Muscle of leg (tissue), 11 donors: ENCODE measurements around the gene DSCAML1. TPM values are rescaled to one million over a fixed set of nuclear protein-coding genes. Genes with fewer than 3 reads are reported as not detected.

ENCODE experiments used
- DNase-seq: peaks from one replicate; pipeline ENCODE4 v3.0.0; 2013
- H3K27ac ChIP-seq: one replicate; pipeline ENCODE4 v1.5.1; 2013; ENCODE audit warnings: mild to moderate bottlenecking, low read length, control low read depth
- H3K27me3 ChIP-seq: one replicate; pipeline ENCODE4 v1.6.1; 2013; ENCODE audit warnings: low read length; ENCODE audit not compliant: control insufficient read depth, insufficient read depth
- H3K36me3 ChIP-seq: one replicate; pipeline ENCODE4 v1.6.1; 2013; ENCODE audit warnings: low read length; ENCODE audit not compliant: control insufficient read depth, insufficient read depth
- H3K4me1 ChIP-seq: one replicate; pipeline ENCODE4 v1.6.1; 2013; ENCODE audit warnings: low read length; ENCODE audit not compliant: control insufficient read depth, insufficient read depth
- H3K4me3 ChIP-seq: one replicate; pipeline ENCODE4 v1.5.1; 2013; ENCODE audit warnings: low read length, control low read depth
- H3K9me3 ChIP-seq: replicated peaks from 2 replicates; pipeline ENCODE4 v1.6.1; 2013; ENCODE audit warnings: low read depth, low read length; ENCODE audit not compliant: control insufficient read depth
- WGBS: methylation state at CpG from one replicate; pipeline ENCODE4 v1.1.5; 2013; ENCODE audit warnings: missing lambda C conversion rate; ENCODE audit not compliant: insufficient coverage; 5-methylcytosine and 5-hydroxymethylcytosine counted together
- polyA plus RNA-seq, 8 donors: library from polyadenylated mRNA; unstranded; fragments of 120-200 nt; gene quantifications; one replicate each; pipeline versions ENCODE4 v1.2.1 to v1.2.3, GENCODE V29; 2013; ENCODE audit warnings: inconsistent platforms in 1 of 8, low replicate concordance in 1 of 8; ENCODE audit not compliant: insufficient read length in 8 of 8, insufficient read depth in 1 of 8
- total RNA-seq: library from RNA; stranded (reverse); fragments of 120-200 nt; gene quantifications from one replicate; pipeline ENCODE4 v1.2.4, GENCODE V29; 2013

The DSCAML1 gene
- total and polyA plus RNA-seq, 9 donors, result 0.28 to 0.80 (median 0.60) TPM

DNA sequence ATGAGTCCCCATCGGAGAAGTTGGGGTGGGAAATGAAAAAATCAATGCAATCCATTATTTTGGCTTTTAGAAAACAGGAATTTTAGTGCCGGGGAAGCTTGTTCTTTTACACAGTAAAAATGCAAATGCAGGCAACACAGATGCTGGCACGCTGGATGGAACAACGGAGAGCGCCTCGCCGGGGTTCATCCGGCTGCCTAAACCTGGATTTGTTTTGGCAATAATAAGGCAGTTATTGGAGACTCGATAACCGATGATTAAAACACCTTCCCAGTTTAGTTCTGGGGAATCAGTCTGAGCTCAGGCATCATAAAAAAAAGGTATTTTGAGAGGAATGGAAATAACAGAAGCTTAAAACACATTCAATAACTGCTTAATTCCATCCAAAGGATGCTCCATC lies 2.9 kb downstream of the DSCAML1 start:
- Histone ChIP-seq H3K27ac (no peak overlapping the region), H3K4me1 (peaks cover 28% of the 10 kb centered on the region), H3K27me3 (peaks cover 60% of the 10 kb centered on the region), H3K4me3 (no peak overlapping the region), H3K36me3 (no peaks in the 10 kb centered on the region), H3K9me3 (no peaks in the 10 kb centered on the region)
- WGBS, result 50% methylated on average over 7 of the region's 10 CpGs
- peak; percentile 51 for DNase-seq

DNA sequence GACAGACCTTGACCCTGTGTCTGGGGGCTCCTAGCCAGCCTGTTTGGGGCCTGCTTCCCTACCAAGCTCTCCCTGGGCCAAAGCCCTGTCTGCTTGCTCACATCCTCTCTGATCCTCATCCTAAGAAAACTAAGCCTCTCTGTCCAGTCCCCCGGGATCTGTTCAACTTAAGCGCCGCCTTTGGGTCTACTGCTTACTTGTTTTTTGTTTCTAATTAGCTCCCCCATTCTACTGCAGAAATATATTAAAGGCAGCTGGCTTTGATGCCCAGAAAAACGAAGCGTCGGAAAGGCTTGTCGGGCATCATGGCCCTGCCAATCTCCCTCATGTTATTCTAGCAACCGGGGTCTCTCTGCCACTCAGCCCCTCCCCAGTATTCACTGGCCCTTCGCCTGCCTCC lies 3.4 kb downstream of the DSCAML1 start:
- peaks cover 54% of the 10 kb centered on the region for H3K27me3 ChIP-seq
- H3K9me3 ChIP-seq, result no peaks in the 10 kb centered on the region
- no peak overlapping the region for H3K27ac ChIP-seq
- 68% methylated on average over 8 of the region's 9 CpGs for WGBS
- DNase-seq, result no peak
- H3K4me1 ChIP-seq, result peaks cover 28% of the 10 kb centered on the region
- no peak overlapping the region for H3K4me3 ChIP-seq
- H3K36me3 ChIP-seq, result no peaks in the 10 kb centered on the region

DNA sequence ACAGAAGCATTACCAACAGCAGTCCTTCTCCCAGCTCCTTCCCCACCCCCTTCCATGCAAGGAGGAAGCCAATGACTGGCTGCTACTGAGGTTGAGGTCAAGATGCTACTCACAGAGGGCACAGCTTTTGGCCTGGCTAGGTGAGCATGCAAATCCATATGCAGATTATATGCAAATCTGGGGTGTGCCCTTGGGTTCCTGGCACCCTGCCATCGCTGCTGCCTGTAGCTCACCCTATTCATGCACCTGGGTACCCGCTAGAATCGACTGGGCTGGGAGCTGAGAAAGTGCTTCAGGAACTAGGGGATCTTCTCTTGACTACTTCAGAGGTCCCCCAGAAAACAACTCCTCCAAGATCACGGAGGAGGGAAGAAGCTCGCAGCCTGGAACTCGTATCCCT lies 4.0 kb downstream of the DSCAML1 start:
- H3K9me3 ChIP-seq, result no peaks in the 10 kb centered on the region
- H3K36me3 ChIP-seq, result no peaks in the 10 kb centered on the region
- peaks cover 52% of the 10 kb centered on the region for H3K27me3 ChIP-seq
- H3K4me1 ChIP-seq, result peaks cover 28% of the 10 kb centered on the region
- no peak for DNase-seq
- no peak overlapping the region for H3K27ac ChIP-seq
- WGBS, result 82% methylated on average over 2 of the region's 6 CpGs
- H3K4me3 ChIP-seq, result no peak overlapping the region

DNA sequence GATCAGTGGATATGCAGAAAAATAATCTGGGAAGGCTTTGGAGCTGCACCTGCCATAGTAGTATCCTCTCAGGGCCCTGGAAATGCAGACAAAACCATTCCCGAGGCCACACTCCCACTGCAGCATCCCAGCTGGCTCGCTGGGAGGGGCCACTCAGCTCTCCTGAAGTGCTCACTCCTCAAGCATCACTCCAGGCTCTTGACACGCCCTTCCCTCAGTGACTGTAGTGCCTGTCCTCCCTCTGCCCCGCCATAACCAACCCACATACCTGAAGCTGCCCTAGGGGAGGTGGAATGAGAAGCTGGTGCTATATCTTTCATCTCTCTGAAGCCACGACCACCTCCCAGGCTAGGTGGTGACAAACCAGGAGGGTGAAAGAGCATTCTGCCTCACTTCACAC lies 4.8 kb downstream of the DSCAML1 start:
- no peak for DNase-seq
- Histone ChIP-seq H3K27me3 (peaks cover 44% of the 10 kb centered on the region), H3K36me3 (no peaks in the 10 kb centered on the region), H3K9me3 (no peaks in the 10 kb centered on the region), H3K4me3 (no peak overlapping the region), H3K27ac (no peak overlapping the region), H3K4me1 (peaks cover 28% of the 10 kb centered on the region)
- WGBS, result 67% methylated on average over 1 of the region's 5 CpGs

- WGBS, result no CpG with 5 or more reads among the region's 3 CpGs
- Histone ChIP-seq H3K9me3 (no peaks in the 10 kb centered on the region), H3K27me3 (peaks cover 35% of the 10 kb centered on the region), H3K36me3 (no peaks in the 10 kb centered on the region), H3K4me3 (no peak overlapping the region), H3K27ac (no peak overlapping the region), H3K4me1 (peaks cover 17% of the 10 kb centered on the region)
- no peak for DNase-seq
These were observed 6.7 kb downstream of the DSCAML1 start for GRCh38 chr11:117790279-117790678.

- H3K27ac ChIP-seq, result no peak overlapping the region
- no peak for DNase-seq
- peaks cover 35% of the 10 kb centered on the region for H3K27me3 ChIP-seq
- H3K9me3 ChIP-seq, result no peaks in the 10 kb centered on the region
- H3K4me3 ChIP-seq, result no peak overlapping the region
- peaks cover 17% of the 10 kb centered on the region for H3K4me1 ChIP-seq
- no peaks in the 10 kb centered on the region for H3K36me3 ChIP-seq
- WGBS, result 80% methylated on average over 4 of the region's 4 CpGs
These were observed 7.8 kb downstream of the DSCAML1 start for GRCh38 chr11:117789241-117789640.

DNA sequence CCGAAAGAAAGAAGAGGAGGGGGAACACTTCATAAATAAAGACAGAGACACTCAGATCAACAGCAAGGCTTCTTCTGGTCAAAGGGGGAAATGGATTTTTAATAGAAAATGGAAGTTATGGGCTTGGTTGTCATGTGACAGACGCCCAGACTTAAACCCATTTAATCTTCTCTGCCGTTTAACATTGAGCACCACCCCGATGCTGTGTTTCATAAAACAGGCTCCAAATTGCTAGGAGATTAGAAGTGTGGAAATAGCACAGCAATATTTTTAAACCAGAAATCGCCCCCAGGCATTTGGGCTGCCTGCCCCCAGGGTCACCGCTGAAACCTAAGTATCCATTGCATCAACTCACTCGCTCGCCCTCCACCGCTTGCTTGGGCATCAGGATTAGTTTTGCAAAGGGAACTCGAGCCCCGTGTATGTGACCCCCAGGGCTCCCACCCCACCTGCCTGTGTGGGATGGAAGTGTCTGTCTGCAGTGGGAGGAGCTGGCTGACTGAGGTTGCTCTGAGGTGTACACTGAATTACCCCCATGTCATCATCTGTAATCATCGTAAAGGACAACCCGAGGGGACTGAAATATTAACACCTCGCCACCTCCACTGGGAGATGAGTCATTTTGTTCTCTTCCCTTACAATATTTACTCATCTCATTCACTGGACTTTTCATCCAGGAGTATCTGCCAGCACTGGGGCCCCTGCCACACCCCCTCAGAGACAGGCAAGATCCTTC lies 10.7 kb downstream of the DSCAML1 start:
- peaks cover 26% of the 10 kb centered on the region for H3K27me3 ChIP-seq

GRCh38 chr11:117782101-117782500 lies 14.9 kb downstream of the DSCAML1 start:
- Histone ChIP-seq H3K4me3 (no peak overlapping the region), H3K36me3 (no peaks in the 10 kb centered on the region), H3K27me3 (peaks cover 28% of the 10 kb centered on the region), H3K27ac (no peak overlapping the region), H3K4me1 (no peaks in the 10 kb centered on the region), H3K9me3 (no peaks in the 10 kb centered on the region)
- peak; percentile 27 for DNase-seq
- 41% methylated on average over 7 of the region's 11 CpGs for WGBS

More for the DNA sequence above, 10.7 kb downstream of the DSCAML1 start:
- no peaks in the 10 kb centered on the region for H3K36me3 ChIP-seq
- peaks cover 15% of the 10 kb centered on the region for H3K4me1 ChIP-seq
- no CpG with 5 or more reads among the region's 14 CpGs for WGBS
- H3K27ac ChIP-seq, result no peak overlapping the region
- H3K9me3 ChIP-seq, result no peaks in the 10 kb centered on the region
- no peak for DNase-seq
- H3K4me3 ChIP-seq, result no peak overlapping the region

GRCh38 chr11:117781627-117782026 lies 15.4 kb downstream of the DSCAML1 start:
- Histone ChIP-seq H3K36me3 (no peaks in the 10 kb centered on the region), H3K4me3 (no peak overlapping the region), H3K4me1 (no peaks in the 10 kb centered on the region), H3K9me3 (no peaks in the 10 kb centered on the region), H3K27me3 (peaks cover 25% of the 10 kb centered on the region), H3K27ac (no peak overlapping the region)
- no peak for DNase-seq
- 63% methylated on average over 3 of the region's 4 CpGs for WGBS

DNA sequence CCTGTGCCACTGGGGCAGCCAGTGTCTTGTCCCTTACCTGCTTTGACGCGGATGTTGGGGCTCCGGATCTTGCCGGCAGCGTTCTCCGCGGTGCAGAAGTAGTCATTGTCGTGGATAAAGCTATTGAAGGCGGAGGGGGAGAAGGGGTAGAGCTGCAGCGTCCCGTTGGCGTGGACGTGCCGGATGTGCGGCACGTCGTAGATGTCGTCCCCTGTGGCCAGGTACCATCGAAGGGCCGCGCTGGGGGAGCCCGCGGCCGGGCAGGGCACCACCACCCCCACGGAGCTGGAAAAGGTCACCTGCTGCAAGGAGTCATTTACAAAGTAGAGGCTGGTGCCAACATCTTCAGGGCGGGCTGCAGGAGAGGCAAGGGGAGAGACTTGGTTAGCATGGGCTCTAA lies 16.6 kb downstream of the DSCAML1 start:
- H3K36me3 ChIP-seq, result no peaks in the 10 kb centered on the region
- H3K9me3 ChIP-seq, result no peaks in the 10 kb centered on the region
- no peaks in the 10 kb centered on the region for H3K4me1 ChIP-seq
- H3K27ac ChIP-seq, result no peak overlapping the region
- H3K4me3 ChIP-seq, result no peak overlapping the region
- WGBS, result 84% methylated on average over 25 of the region's 26 CpGs
- H3K27me3 ChIP-seq, result peaks cover 21% of the 10 kb centered on the region
- DNase-seq, result no peak

DNA sequence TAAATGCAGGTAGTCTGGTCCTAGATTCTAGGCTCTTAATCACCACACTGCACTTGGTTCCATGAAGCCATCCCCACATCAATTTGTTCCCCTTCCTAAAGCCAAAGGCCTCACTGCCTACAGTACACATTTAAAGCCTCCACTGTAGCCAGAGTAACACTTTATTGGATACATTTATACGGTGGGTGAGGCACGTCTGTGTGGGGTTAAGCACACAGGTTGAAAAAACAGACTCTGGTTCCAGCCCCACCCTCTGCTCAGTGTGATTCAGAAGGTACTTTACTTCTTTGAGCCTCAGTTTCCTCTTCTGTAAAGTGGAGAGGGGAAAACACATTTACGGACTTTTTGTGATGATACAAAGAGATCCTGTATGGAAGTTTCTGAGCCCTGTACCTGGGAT lies 22.5 kb downstream of the DSCAML1 start:
- 60% methylated on average over 1 of the region's 3 CpGs for WGBS
- H3K27ac ChIP-seq, result no peak overlapping the region
- no peaks in the 10 kb centered on the region for H3K36me3 ChIP-seq
- no peaks in the 10 kb centered on the region for H3K9me3 ChIP-seq
- no peaks in the 10 kb centered on the region for H3K4me1 ChIP-seq
- H3K4me3 ChIP-seq, result no peak overlapping the region
- H3K27me3 ChIP-seq, result no peaks in the 10 kb centered on the region
- no peak for DNase-seq
